HG03342 (cell line): ENCODE results near the gene APLF.
"Not testable (repeated sequence)": the region's sequence is repeated elsewhere in the genome, so short reads cannot be mapped to it uniquely, and the experiment has no call there.

ENCODE experiments used
- ATAC-seq: cut with Tn5 transposase; IDR thresholded peaks from one replicate; pipeline ENCODE4 v1.9.1; 2021; ENCODE audit warnings: mild to moderate bottlenecking, moderate library complexity; ENCODE audit not compliant: unreplicated experiment

Gene APLF

DNA sequence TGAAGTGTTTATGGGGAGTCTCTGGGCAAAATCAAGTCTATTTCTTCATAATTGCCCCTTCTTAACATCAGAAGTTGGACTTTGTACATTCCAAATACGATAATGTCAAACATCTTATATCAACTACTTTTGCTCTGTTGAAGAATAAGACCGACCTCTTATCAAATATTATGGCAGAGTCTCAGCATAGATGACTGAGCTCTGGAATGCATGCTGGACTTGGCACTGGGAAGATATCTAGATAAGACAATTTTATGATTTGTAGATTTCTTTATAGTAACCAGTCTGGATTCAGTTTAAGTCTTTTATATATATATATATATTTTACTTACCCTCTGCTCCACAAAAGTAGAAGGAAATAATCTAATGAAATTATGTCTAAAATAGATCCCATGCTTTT is 8.2 kb downstream of the APLF start:
- ATAC-seq: no peak

DNA sequence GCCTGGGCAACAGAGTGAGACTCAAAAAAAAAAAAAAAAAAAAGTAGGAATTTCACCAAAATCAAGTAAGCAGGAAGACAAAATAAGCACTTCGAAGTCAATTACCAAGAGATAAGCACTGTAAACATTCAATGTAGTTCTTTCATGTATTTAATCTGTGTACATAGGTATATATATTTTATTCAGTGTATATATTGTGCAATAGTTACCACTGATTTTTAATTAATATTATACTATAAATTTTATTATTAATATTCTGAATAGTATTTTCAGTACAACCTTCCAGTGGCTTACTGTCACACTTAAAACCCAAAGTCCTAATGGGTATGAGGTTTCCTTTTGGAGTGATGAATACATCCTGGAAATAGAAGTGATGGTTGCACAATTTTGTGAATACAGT is 9.1 kb downstream of the APLF start:
- no peak for ATAC-seq

DNA sequence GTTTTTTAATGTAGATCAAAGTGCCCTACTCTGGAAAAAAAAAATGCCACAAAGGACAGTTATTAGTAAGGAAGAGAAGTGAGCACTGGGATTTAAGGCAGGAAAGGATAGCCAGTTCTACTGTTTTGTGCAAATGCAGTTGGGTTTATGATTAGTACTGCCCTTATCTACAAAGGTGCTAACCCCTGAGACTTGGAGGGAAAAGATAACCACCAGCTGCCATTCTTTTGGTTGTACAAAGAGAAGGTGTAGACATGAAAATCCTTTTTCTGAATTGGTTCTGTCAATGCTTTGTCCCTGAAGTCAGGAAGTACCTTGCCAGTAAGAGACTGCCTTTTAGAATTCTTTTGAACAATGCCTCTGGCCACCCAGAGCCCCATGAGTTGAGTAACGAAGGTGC is 11.3 kb downstream of the APLF start:
- ATAC-seq: no peak

DNA sequence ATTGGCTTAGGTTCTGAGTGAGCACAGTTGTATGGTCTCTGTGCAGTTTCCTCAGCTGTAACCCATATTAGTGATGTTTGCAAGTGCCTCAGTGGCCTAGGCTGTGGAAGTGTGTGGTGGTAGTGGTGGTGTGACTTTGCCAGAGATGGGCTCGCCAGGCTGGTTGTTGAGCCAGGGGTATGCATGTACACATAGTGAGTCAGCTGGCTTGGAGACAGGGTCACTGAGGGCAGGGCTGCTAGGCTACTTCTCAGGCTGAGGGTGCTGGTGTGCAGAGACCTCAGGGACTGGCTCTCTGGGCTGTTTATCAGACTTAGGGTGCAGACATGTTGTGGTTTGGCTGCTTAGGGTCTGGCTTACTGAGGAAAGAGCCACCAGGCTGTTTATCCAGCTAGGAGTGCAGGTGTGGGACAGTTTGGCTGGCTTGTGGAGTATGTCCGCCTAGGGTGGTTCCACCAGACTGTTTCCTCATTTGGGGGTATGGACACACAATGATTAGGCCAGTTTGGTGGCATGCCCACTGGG is 15.0 kb downstream of the APLF start:
- ATAC-seq: no peak

DNA sequence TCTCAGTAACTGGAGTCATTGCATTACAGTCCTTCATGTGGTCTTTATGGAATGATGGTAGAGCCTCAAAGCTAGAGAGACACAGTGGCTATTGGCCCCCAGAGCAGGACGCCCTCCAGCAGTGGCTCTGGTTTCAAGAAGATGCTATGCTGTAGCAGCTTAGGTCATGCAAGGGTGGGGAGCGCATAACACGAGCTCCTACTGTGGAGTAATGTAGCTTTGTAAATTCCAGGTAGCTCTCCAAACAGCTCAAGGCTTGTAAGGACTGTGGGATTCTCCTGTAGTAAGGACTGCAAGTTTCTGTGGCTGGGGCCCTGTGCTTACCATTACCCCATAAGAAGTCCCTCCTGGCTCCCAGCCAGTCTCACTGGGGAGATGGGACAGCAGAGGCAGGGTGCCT is 15.6 kb downstream of the APLF start:
- no peak for ATAC-seq

DNA sequence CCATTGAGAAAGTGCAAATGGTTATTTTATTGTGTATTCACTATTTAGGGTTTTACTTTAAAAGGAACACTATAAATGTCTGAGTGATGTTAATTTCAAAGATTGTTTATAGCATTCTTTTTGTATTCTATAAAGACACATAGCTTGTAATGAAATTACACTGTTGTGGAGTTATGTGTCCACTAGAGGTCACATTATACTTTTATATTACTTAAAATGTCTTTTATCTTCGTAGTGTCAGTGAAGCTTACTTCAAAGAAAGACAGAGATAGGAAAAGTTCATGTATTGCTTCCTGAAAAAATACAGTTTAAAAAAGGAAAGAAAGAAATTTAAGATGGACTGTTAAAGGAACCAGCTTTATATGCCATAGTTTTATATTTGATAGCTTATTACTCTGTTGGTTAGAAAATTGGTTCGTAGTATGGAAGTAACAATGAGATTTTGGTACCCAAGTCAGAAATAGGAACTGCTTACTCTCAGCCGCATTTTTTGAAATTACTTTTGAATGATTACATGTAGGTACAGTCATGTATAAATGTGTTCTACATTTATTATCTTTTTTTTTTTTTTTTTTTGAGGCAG is 20.5 kb downstream of the APLF start:
- ATAC-seq: no peak

DNA sequence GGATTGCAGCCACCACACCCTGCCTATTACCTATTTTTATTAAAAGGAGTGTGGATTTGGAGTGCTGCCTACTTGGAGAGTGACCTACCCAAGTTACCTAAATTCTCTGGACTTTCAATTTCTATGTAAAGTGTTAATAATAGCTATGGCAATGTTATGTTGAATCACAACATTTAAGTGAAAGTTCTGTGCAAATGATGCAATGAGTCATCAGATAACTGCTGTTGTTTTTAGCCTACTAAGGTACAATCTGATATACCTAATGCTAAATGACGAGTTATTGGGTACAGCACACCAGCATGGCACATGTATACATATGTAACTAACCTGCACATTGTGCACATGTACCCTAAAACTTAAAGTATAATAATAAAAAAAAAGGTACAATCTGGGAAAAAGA is 21.2 kb downstream of the APLF start:
- ATAC-seq: not testable (repeated sequence)

DNA sequence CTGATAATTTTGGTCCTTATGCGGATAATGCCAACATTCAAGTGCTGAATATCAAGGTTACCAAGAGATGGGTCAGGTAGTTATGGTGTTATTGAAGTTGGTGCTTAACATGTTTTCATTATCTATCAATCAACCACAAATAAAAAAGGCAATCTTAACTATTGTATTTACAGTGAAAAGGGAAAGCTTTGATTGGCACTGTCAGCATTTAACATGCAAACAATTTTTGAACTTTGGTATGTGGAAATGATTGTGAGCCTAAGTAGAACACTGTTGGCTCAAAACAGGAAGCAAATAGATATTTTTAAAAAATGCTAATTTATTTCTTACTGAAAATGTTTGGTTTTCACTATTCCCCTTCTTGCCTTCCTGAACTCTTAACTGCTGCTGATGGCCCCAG is 21.9 kb downstream of the APLF start:
- ATAC-seq: no peak

DNA sequence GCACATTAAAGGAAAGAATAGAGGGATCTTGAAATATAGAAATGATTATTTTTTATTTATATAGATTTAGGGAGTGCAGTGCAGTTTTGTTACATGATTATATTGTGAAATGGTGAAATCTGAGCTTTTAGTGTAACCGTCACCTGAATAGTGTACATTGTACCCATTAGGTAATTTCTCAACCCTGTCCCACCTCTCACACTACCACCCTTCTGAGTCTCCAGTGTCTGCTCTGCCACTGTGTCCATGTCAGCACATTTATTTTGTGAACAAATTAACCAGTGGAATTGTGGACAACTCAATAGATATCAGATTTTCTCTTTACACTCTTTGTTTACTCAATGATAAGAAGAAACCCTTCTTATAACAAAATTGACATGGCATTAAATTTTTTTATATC is 24.2 kb downstream of the APLF start:
- no peak for ATAC-seq

DNA sequence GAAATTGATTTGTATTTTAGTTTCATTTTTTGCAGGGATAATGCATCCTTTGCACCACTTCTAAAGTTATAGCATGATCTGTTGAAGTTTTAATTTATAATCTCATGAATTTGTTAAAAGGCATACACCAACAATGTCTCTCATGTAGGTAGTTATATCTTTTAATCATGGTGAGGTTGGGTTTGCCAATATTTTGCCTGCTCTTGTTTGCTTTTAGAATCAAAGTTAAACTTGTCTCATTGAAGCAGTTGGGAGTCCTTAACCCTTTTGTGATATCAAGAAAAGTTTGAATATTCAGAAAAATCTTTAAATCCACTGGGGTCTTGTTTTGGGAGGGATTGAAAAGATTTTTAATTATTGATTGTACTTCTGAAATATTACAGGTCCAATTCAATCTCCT is 31.7 kb downstream of the APLF start:
- ATAC-seq: no peak

DNA sequence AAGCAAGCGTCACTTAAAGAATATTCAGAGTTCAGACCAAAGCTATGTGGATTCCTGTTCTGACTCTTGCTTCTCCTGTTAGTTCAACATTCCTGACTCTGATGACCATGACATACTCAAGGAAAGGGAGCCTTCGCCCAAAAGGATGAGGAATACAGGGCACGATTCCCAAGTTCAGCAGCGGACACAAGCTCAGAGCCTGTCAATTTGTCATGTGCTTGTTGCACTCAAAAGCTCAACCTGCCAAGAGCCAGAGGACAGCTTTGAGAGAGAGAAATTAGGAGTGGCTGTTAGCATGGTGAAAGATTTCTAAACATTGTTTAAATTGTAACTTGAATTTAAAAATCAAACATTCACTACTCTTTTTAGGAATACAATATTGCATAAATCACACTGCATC is 33.3 kb downstream of the APLF start:
- ATAC-seq: no peak

DNA sequence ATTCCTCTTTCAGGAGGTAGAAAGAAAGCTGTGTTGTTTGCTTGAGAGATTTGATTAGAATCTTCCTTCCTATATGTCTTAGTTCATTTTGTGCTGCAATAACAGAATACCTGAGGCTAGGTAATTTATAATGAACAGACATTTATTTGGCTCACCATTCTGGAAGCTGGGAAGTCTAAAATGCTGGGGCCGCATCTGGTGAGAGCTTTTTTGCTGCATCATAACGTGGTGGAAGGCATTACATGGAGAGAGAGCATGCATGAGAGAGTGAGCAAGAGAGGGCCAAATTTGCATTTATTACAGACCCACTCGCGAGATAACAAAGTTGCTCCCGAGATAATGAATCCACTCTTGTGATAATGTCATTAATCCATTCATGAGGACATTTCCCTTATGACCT is 34.4 kb downstream of the APLF start:
- no peak for ATAC-seq

DNA sequence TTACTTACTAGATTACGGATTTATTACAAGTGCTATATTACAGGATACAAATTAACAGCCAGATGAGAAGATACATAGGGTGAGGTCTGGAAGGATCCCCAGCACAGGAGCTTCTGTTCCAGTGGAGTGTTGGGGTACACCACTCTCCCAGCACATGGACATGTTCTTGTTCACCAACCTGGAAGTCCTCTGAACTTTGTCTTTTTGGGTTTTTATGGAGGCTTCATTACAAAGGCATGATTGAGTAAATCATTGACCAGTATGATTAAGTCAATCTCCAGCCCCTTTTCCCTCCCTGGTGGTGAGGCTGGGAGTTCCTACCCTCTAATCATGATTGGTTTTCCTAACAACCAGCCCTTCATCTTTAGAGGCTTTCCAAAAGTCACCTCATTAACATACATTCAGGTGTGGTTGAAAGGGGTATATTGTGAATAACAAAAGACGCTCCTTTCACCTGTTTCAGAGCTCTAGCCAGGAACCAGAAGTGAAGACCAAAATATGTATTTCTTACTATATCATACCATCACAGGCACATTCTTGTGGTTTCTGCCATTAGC is 38.3 kb downstream of the APLF start:
- no peak for ATAC-seq

DNA sequence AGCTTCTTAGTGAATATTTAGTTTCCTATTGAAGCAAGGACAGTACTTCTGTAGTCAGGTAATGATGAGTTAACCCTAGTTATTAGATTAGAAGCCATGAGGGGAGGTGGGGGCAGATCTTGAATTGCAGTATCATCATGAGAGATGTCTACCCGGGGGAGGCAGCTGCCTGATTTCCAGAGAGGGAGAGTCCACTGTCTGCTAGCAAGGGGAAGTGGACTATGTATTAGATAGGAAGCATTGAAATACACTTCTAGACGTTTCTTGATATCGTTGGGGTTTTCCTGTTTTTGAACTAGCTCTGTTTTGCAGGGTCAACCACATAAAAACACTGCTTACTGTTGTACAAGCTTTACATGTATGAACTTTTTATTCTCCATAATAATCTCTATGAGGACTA is 38.8 kb downstream of the APLF start:
- no peak for ATAC-seq

DNA sequence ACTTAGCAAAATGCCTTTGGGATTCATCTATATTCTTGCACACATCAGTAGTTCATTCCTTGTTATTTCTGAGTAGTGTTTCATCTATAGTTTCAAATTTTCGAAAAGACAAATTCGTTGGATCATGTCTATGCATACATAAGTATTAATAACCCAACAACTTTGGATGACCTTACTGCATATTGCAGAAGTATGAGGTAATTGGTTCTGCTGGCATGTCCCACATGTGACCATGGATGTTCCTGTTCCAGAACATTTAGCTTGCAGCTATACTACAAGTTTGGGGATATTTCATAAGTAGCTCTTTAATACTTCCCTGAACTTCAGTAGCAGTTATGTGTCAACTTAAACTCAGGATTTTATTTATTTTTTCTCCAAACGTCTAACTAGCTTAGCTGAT is 44.9 kb downstream of the APLF start:
- no peak for ATAC-seq

DNA sequence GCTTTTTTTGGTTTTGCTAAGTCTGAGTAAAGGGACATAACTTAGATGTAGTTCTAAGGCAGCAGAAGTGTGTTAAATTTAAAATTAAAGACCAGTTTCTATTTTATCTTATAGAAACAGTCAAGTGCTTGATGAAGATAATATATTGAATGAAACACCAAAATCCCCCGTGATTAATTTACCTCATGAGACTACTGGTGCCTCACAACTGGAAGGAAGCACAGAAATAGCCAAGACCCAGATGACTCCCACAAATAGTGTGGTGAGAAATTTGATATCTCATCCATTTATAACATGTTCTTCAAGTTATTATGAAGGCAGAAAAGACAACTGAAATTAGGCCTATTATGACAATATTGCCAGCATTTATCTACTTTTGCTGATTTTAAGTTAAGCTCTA is 45.6 kb downstream of the APLF start:
- no peak for ATAC-seq

DNA sequence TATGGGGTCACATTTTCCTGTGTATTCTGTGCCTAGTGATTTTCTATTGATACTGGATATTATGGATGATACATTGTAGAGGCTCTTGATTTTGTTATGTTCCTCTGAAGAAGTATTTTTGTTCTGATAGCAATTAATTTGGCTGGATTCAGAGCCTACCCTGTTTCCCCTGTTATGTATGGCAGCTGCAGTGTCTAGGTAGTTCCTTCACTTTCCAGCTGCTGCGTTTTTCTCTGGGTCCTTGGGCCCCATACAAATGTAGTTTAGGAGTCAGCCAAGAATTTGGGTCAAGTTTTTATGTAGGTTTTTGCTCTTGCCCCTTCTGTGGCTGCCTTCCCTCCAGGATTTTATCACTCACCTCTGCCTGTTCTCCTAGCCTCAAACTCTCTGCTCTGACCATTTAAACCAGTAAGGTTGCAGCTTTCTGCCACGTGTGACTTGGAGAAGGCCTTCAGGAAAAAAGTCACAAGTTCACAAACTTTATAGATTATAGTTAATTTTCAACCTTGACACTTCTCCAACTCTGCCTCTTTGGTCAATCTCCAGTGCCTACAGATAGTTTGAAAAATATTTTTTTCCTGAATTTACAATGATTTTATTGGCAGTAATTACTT is 47.0 kb downstream of the APLF start:
- no peak for ATAC-seq

DNA sequence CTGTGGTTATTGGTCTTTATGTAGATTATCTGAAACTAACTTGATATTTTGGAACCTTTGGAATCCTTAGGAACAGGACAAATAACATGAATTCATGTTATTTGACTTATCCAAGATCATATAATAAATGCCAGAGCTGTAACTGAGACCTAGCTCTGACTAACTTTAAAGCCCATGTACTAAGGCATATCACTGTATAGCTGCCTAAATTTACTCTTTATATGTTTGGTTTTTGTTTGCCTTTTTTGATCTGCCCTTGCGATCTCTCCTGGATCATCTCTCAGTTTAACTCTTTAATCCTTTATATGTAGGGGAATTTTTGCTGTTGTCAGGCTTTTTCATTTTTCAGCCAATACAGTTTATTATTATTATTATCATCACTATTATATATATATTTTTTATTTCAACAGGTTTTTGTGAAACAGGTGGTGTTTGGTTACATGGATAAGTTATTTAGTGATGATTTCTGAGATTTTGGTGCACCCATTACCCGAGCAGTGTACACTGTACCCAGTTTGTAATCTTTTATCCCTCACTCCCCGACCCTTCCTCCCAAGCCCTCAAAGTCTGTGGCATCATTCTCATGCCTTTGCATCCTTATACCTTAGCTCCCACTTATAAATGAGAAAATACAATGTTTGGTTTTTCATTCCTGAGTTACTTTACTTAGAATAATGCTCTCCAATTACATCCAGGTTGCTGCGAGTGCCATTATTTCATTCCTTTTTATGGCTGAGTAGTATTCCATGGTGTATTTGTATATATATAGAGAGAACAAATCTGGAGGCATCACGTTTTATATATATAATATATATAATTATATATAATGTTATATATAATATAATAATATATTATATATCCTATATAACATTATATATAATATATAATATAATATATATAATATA is 48.9 kb downstream of the APLF start:
- no peak for ATAC-seq

DNA sequence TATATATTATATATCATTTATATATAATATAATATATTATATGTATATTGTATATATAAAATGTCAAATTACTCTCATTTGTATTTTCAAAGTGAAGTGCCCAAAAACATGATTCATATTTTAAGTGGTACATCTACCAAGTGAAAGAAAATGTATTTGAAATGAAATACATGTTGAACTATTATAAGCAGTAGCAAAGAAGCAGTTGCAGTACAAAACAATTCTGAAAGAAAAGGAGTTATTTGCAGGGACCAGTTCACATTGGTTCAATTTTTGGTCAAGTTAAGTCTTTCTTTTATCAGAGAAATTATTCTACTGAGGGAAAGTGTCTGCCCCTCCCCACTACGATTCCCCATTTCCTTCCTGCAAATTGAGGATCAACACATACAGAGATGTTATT is 51.9 kb downstream of the APLF start:
- no peak for ATAC-seq

DNA sequence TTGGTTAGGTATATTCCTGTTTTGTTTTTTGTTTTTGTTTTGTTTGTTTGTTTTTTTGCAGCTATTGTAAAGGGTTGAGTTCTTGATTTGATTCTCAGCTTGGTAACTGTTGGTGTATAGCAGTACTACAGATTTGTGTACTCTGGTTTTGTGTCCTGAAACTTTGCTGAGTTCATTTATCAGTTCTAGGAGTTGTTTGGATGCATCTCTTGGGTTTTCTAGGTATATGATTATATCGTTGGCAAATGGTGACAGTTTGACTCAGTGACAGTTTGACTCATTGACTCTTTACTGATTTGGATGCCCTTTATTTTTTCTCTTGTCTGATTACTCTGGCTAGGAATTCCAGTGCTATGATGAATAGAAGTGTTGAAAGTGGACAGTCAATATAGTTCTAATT is 53.7 kb downstream of the APLF start:
- ATAC-seq: no peak

DNA sequence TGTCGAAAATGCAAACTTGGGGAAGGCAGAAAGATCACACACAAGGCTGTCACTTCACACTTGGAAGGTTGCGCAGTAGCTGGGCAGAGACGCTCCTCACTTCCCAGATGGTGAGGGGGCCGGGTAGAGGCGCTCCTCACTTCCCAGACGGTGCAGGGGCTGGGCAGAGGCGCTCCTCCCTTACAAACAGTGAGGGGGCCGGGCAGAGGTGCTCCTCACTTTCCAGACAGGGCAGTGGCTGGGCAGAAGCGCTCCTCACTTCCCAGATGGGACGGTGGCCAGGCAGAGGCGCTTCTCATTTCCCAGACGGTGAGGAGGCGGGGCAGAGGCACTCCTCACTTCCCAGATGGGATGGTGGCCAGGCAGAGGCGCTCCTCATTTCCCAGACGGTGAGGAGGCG is 59.6 kb downstream of the APLF start:
- not testable (repeated sequence) for ATAC-seq
